Right cardiac atrium (tissue), 5 donors: ENCODE data around the gene C1orf52. TPM values are rescaled to one million over a fixed set of nuclear protein-coding genes. Genes with fewer than 3 reads are reported as not detected.

Source experiments
- ATAC-seq, 2 donors: fragments of 200-7000 bp; cut with Tn5 transposase; one replicate each; pipeline versions ENCODE4 v1.8.0 to v1.9.1; 2020; ENCODE audit warnings: moderate library complexity in 2 of 2, mild to moderate bottlenecking in 1 of 2
- DNase-seq, 3 donors: peaks; one replicate each; pipeline ENCODE4 v3.0.0-alpha.2; 2020
- H3K27ac ChIP-seq: one replicate; pipeline ENCODE4 v1.5.1; 2013; ENCODE audit warnings: mild to moderate bottlenecking, low read length, control low read depth, moderate library complexity
- H3K27me3 ChIP-seq: one replicate; pipeline ENCODE4 v1.6.1; 2013; ENCODE audit not compliant: control insufficient read depth, insufficient read depth
- H3K4me1 ChIP-seq: one replicate; pipeline ENCODE4 v1.6.1; 2013; ENCODE audit warnings: low read length; ENCODE audit not compliant: control insufficient read depth, insufficient read depth
- H3K4me3 ChIP-seq: one replicate; pipeline ENCODE4 v1.5.1; 2013; ENCODE audit warnings: low read length, control low read depth
- H3K9me3 ChIP-seq: one replicate; pipeline ENCODE4 v1.6.1; 2013; ENCODE audit warnings: low read length; ENCODE audit not compliant: control insufficient read depth
- WGBS: extraction: QIAGEN DNeasy Blood & Tissue Kit; methylation state at CpG from one replicate; pipeline ENCODE4 v1.1.7; 2013; 5-methylcytosine and 5-hydroxymethylcytosine counted together
- intact Hi-C, 4 donors: fragments of 100-400 bp; cut with DNase I; formaldehyde crosslinking; loops; one replicate each; pipeline versions ENCODE4 v1.11.0 to v1.14.0; 2022 to 2023
- polyA plus RNA-seq: library from polyadenylated mRNA; stranded (reverse); fragments of 200-250 nt; gene quantifications from one replicate; pipeline ENCODE4 v1.2.3, GENCODE V29; 2013
- total RNA-seq, 4 donors: library from RNA; stranded (reverse); fragmentation: NEBNext Ultra II Directional; extraction: Animal tissue kit (Norgen Biotek cat#: 25700); gene quantifications; one replicate each; pipeline ENCODE4 v1.2.1, GENCODE V29; 2021
- donor health status: healthy with polysubstance abuse.
- donor health status: DM: no; HTN: yes; CAD: no.
- donor health status: DM: no; HTN: no; CAD: no.
- donor health status: DM: no; HTN: yes; CAD: no; lungs with severe emphysema.
- donor health status: DM: yes; HTN: yes; CAD: no.

Gene C1orf52
- total and polyA plus RNA-seq, 5 donors, result 15.0 to 20.1 (median 17.5) TPM

- ATAC-seq (no peak), DNase-seq (no peak)
- Histone ChIP-seq H3K27me3 (no peaks in the 10 kb centered on the region), H3K4me1 (peaks cover 2% of the 10 kb centered on the region), H3K27ac (no peak overlapping the region), H3K4me3 (no peak overlapping the region), H3K9me3 (no peaks in the 10 kb centered on the region)
- WGBS, result 85% methylated on average over 4 of the region's 4 CpGs
- intact Hi-C loops, result no loop called here
These were observed 36.2 kb upstream of the C1orf52 start for GRCh38 chr1:85295654-85296053.

GRCh38 chr1:85295006-85295431 is 35.6 kb upstream of the C1orf52 start:
- Histone ChIP-seq H3K4me1 (peaks cover 2% of the 10 kb centered on the region), H3K27me3 (no peaks in the 10 kb centered on the region), H3K4me3 (no peak overlapping the region), H3K27ac (no peak overlapping the region), H3K9me3 (no peaks in the 10 kb centered on the region)
- no peak for ATAC-seq
- no peak for DNase-seq
- 42% methylated on average over 3 of the region's 3 CpGs for WGBS
- intact Hi-C loops, result no loop called here

GRCh38 chr1:85290826-85291225 is 31.4 kb upstream of the C1orf52 start:
- H3K4me1 ChIP-seq, result no peaks in the 10 kb centered on the region
- intact Hi-C loops, result no loop called here
- H3K9me3 ChIP-seq, result no peaks in the 10 kb centered on the region
- no peak for DNase-seq
- no peak for ATAC-seq
- H3K27me3 ChIP-seq, result no peaks in the 10 kb centered on the region
- 96% methylated on average over 2 of the region's 2 CpGs for WGBS
- H3K4me3 ChIP-seq, result no peak overlapping the region
- no peak overlapping the region for H3K27ac ChIP-seq

GRCh38 chr1:85289848-85290335 is 30.4 kb upstream of the C1orf52 start:
- H3K27ac ChIP-seq, result no peak overlapping the region
- H3K4me3 ChIP-seq, result no peak overlapping the region
- H3K27me3 ChIP-seq, result no peaks in the 10 kb centered on the region
- no peak for DNase-seq
- no peaks in the 10 kb centered on the region for H3K9me3 ChIP-seq
- WGBS, result 80% methylated on average over 4 of the region's 4 CpGs
- H3K4me1 ChIP-seq, result no peaks in the 10 kb centered on the region
- ATAC-seq, result peak in 1 of 2 donors; percentile 39
- intact Hi-C loops, result no loop called here

- Histone ChIP-seq H3K4me1 (no peaks in the 10 kb centered on the region), H3K9me3 (no peaks in the 10 kb centered on the region), H3K4me3 (no peak overlapping the region), H3K27ac (no peak overlapping the region), H3K27me3 (no peaks in the 10 kb centered on the region)
- DNase-seq, result no peak
- WGBS, result 90% methylated on average over 9 of the region's 9 CpGs
- intact Hi-C loops, result no loop called here
- ATAC-seq, result no peak
These were observed 29.9 kb upstream of the C1orf52 start for GRCh38 chr1:85289207-85289847.

GRCh38 chr1:85284202-85284601 is 24.7 kb upstream of the C1orf52 start:
- DNase-seq (no peak), ATAC-seq (no peak)
- Histone ChIP-seq H3K4me3 (no peak overlapping the region), H3K27ac (no peak overlapping the region), H3K9me3 (no peaks in the 10 kb centered on the region), H3K4me1 (no peaks in the 10 kb centered on the region), H3K27me3 (no peaks in the 10 kb centered on the region)
- intact Hi-C loops, result no loop called here
- WGBS, result 97% methylated on average over 2 of the region's 2 CpGs

- H3K27me3 ChIP-seq, result no peaks in the 10 kb centered on the region
- no peak overlapping the region for H3K27ac ChIP-seq
- DNase-seq (peak in 1 of 3 donors; percentile 62), ATAC-seq (peak; percentile 59 to 63)
- H3K4me3 ChIP-seq, result no peak overlapping the region
- 89% methylated on average over 11 of the region's 11 CpGs for WGBS
- no peaks in the 10 kb centered on the region for H3K4me1 ChIP-seq
- intact Hi-C loops, result no loop called here
- H3K9me3 ChIP-seq, result no peaks in the 10 kb centered on the region
These were observed 24.2 kb upstream of the C1orf52 start for GRCh38 chr1:85283475-85284199.

GRCh38 chr1:85282424-85282823 is 23.0 kb upstream of the C1orf52 start:
- intact Hi-C loops, result no loop called here
- DNase-seq (no peak), ATAC-seq (no peak)
- WGBS, result 96% methylated on average over 1 of the region's 1 CpG
- no peak overlapping the region for H3K4me3 ChIP-seq
- no peak overlapping the region for H3K27ac ChIP-seq
- H3K9me3 ChIP-seq, result no peaks in the 10 kb centered on the region
- no peaks in the 10 kb centered on the region for H3K27me3 ChIP-seq
- no peaks in the 10 kb centered on the region for H3K4me1 ChIP-seq

- 87% methylated on average over 4 of the region's 4 CpGs for WGBS
These were observed 21.2 kb upstream of the C1orf52 start for GRCh38 chr1:85280636-85281035.

GRCh38 chr1:85279458-85280080 is 20.1 kb upstream of the C1orf52 start:
- ATAC-seq, result no peak

More at GRCh38 chr1:85280636-85281035, 21.2 kb upstream of the C1orf52 start:
- Histone ChIP-seq H3K9me3 (no peaks in the 10 kb centered on the region), H3K4me1 (no peaks in the 10 kb centered on the region), H3K27ac (no peak overlapping the region), H3K27me3 (no peaks in the 10 kb centered on the region), H3K4me3 (no peak overlapping the region)
- ATAC-seq (no peak), DNase-seq (no peak)
- intact Hi-C loops, result no loop called here

GRCh38 chr1:85278853-85279314 is 19.4 kb upstream of the C1orf52 start:
- 21% methylated on average over 2 of the region's 2 CpGs for WGBS
- intact Hi-C loops, result no loop called here
- Histone ChIP-seq H3K27me3 (no peaks in the 10 kb centered on the region), H3K27ac (no peak overlapping the region), H3K4me3 (no peak overlapping the region), H3K9me3 (no peaks in the 10 kb centered on the region), H3K4me1 (no peaks in the 10 kb centered on the region)
- no peak for DNase-seq
- ATAC-seq, result no peak

More at GRCh38 chr1:85279458-85280080, 20.1 kb upstream of the C1orf52 start:
- Histone ChIP-seq H3K27ac (no peak overlapping the region), H3K4me3 (no peak overlapping the region), H3K27me3 (no peaks in the 10 kb centered on the region), H3K4me1 (no peaks in the 10 kb centered on the region), H3K9me3 (no peaks in the 10 kb centered on the region)
- WGBS, result 75% methylated on average over 10 of the region's 10 CpGs
- intact Hi-C loops, result no loop called here
- DNase-seq, result no peak
